K562 (cell line): ENCODE data around the gene IRF2.

Experiments used
- CTCF ChIP-seq, 3 experiments: IDR thresholded peaks in 2 of 3; conservative IDR thresholded peaks in 1 of 3; 2 replicates each; pipeline ENCODE4 v1.5.1; 2011 to 2012; ENCODE audit warnings: low read length in 3 of 3, mild to moderate bottlenecking in 3 of 3, control low read depth in 2 of 3, improper control_type of control experiment in 1 of 3, inconsistent platforms in 1 of 3, low read depth in 1 of 3, mixed read lengths in 1 of 3, moderate library complexity in 1 of 3; ENCODE audit not compliant: insufficient read depth in 2 of 3
- HMGN3 ChIP-seq: IDR thresholded peaks from 2 replicates; pipeline ENCODE4 v1.6.1; 2011; ENCODE audit warnings: borderline replicate concordance, low read depth, mild to moderate bottlenecking, mixed read lengths, low read length; ENCODE audit not compliant: insufficient read length; ENCODE audit errors: extremely low read depth
- MYC ChIP-seq, 2 experiments: fragments of 250-450 bp in 1 of 2; sonication (Bioruptor Pico) in 1 of 2; IDR thresholded peaks; 2 replicates each; pipeline versions ENCODE4 v1.5.1 to v1.6.1; 2012 to 2021; ENCODE audit warnings: low read depth in 2 of 2, borderline replicate concordance in 1 of 2, improper control_type of control experiment in 1 of 2, low read length in 1 of 2, mild to moderate bottlenecking in 1 of 2, moderate library complexity in 1 of 2
- POLR2A ChIP-seq: fragments of 450-650 bp; conservative IDR thresholded peaks from 2 replicates; pipeline ENCODE4 v1.6.1; 2016
- ZEB2 ChIP-seq: fragments of 450-650 bp; IDR thresholded peaks from 2 replicates; pipeline ENCODE4 v1.6.1; 2016
- TF ChIP-seq, protein P1 (sequence below): sonication (generic); formaldehyde crosslinking; IDR thresholded peaks from 2 replicates; pipeline ENCODE4 v1.8.1; 2022; ENCODE audit warnings: missing genetic modification reagents

- TF ChIP-seq CTCF (IDR thresholded peaks at IDR 0.05 in 2 of 3, conservative IDR thresholded peaks at IDR 0.05 in 1 of 3; ENCODE audit: insufficient read depth in 2 of 3, low read depth in 1 of 3, low read length in 3 of 3) (no peak), HMGN3 (no peak), POLR2A (no peak), ZEB2 (no peak), MYC (IDR thresholded peaks at IDR 0.05; ENCODE audit: low read depth, low read length) (no peak), MYC (CRISPR knock-in tag; IDR thresholded peaks at IDR 0.05; ENCODE audit: borderline replicate concordance, low read depth) (no peak)
- TF ChIP-seq, protein P1, sequence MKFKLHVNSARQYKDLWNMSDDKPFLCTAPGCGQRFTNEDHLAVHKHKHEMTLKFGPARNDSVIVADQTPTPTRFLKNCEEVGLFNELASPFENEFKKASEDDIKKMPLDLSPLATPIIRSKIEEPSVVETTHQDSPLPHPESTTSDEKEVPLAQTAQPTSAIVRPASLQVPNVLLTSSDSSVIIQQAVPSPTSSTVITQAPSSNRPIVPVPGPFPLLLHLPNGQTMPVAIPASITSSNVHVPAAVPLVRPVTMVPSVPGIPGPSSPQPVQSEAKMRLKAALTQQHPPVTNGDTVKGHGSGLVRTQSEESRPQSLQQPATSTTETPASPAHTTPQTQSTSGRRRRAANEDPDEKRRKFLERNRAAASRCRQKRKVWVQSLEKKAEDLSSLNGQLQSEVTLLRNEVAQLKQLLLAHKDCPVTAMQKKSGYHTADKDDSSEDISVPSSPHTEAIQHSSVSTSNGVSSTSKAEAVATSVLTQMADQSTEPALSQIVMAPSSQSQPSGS (CRISPR knock-in tag): no peak
These were observed 44.2 kb downstream of the IRF2 start for GRCh38 chr4:184430163-184430562.
